B cell (primary cell): ENCODE data around the gene SLC9A6. TPM values are rescaled to one million over a fixed set of nuclear protein-coding genes. Genes with fewer than 3 reads are reported as not detected.

ENCODE experiments used
- ATAC-seq: fragments of 200-7000 bp; cut with Tn5 transposase; one replicate; pipeline ENCODE4 v1.10.0; 2021; ENCODE audit warnings: low read depth, mild to moderate bottlenecking, moderate number of reproducible peaks, moderate library complexity
- CTCF ChIA-PET: fragments of 350-600 bp; sonication (Branson Sonifier 250); formaldehyde crosslinking; loops from one replicate; lab custom pipeline; 2021; ENCODE audit warnings: antibody characterized with exemption, inconsistent platforms; lab: Charles Lee
- POLR2A ChIA-PET: fragments of 350-600 bp; sonication (Branson Sonifier 250); formaldehyde crosslinking; loops from one replicate; lab custom pipeline; 2021; ENCODE audit warnings: antibody characterized with exemption; lab: Charles Lee
- DNase-seq: peaks from one replicate; pipeline ENCODE4 v3.0.0; 2013
- H2AFZ ChIP-seq: 2 replicates; pipeline ENCODE4 v1.6.1; 2012; ENCODE audit warnings: mild to moderate bottlenecking, low read depth, low read length; ENCODE audit not compliant: insufficient read depth, poor library complexity, severe bottlenecking
- H3K27ac ChIP-seq, 2 donors: 1 replicate in 1 of 2; 2 replicates in 1 of 2; pipeline ENCODE4 v1.5.1; 2012 to 2013; ENCODE audit warnings: low read length in 2 of 2, mild to moderate bottlenecking in 2 of 2, moderate library complexity in 1 of 2
- H3K27me3 ChIP-seq, 4 experiments: fragments of 200-600 bp in 1 of 4; sonication (generic) in 1 of 4; replicated peaks in 1 of 4; 1 replicate in 2 of 4; 2 replicates in 2 of 4; pipeline versions ENCODE4 v1.6.1 to v1.7.0; 2013 to 2016; ENCODE audit warnings: low read length in 3 of 4, mild to moderate bottlenecking in 2 of 4, mixed read lengths in 1 of 4, moderate library complexity in 1 of 4; ENCODE audit not compliant: insufficient read depth in 4 of 4, control insufficient read depth in 3 of 4; ENCODE audit errors: control extremely low read depth in 1 of 4
- H3K36me3 ChIP-seq, 2 experiments: replicated peaks in 1 of 2; 1 replicate in 1 of 2; 2 replicates in 1 of 2; pipeline versions ENCODE4 v1.6.1 to v1.7.1; 2013; ENCODE audit warnings: low read length in 1 of 2; ENCODE audit not compliant: insufficient read depth in 2 of 2, control insufficient read depth in 1 of 2; ENCODE audit errors: control extremely low read depth in 1 of 2, extremely low read depth in 1 of 2
- H3K4me1 ChIP-seq, 2 donors: fragments of 200-600 bp in 1 of 2; sonication (generic) in 1 of 2; 1 replicate in 1 of 2; 2 replicates in 1 of 2; pipeline versions ENCODE4 v1.5.1 to v1.6.1; 2013 to 2017; ENCODE audit warnings: low read length in 2 of 2; ENCODE audit not compliant: control insufficient read depth in 2 of 2, insufficient read depth in 2 of 2
- H3K4me2 ChIP-seq: replicated peaks from 2 replicates; pipeline ENCODE3; 2012; ENCODE audit warnings: mild to moderate bottlenecking, low read depth, low read length; ENCODE audit not compliant: poor library complexity, severe bottlenecking
- H3K4me3 ChIP-seq, 5 experiments: fragments of 200-600 bp in 1 of 5; sonication (generic) in 1 of 5; 1 replicate in 3 of 5; 2 replicates in 2 of 5; pipeline versions ENCODE4 v1.5.1 to v1.7.0; 2011 to 2016; ENCODE audit warnings: low read length in 4 of 5, mild to moderate bottlenecking in 4 of 5, low read depth in 2 of 5, control low read depth in 1 of 5, moderate library complexity in 1 of 5; ENCODE audit not compliant: insufficient read depth in 1 of 5; ENCODE audit errors: control extremely low read depth in 1 of 5, extremely low read depth in 1 of 5
- H3K79me2 ChIP-seq: fragments of 200-600 bp; sonication (generic); one replicate; pipeline ENCODE4 v1.6.0; 2016; ENCODE audit warnings: low read length; ENCODE audit not compliant: control insufficient read depth, insufficient read depth
- H3K9ac ChIP-seq: fragments of 200-600 bp; sonication (generic); 2 replicates; pipeline ENCODE4 v1.6.1; 2017; ENCODE audit warnings: mild to moderate bottlenecking, low read length, moderate library complexity
- H3K9me3 ChIP-seq, 3 donors: one replicate each; pipeline versions ENCODE4 v1.6.1 to v1.7.1; 2013; ENCODE audit warnings: low read length in 2 of 3; ENCODE audit not compliant: control insufficient read depth in 2 of 3, insufficient read depth in 1 of 3; ENCODE audit errors: control extremely low read depth in 1 of 3
- H4K20me1 ChIP-seq: 2 replicates; pipeline ENCODE4 v1.6.0; 2012; ENCODE audit warnings: mild to moderate bottlenecking, low read length; ENCODE audit not compliant: insufficient read depth, control insufficient read depth, poor library complexity, severe bottlenecking
- H3K27ac Mint-ChIP-seq: one replicate; pipeline ENCODE4 v1.8.0; 2021; ENCODE audit warnings: mixed read lengths
- H3K27me3 Mint-ChIP-seq: one replicate; pipeline ENCODE4 v1.8.0; 2021; ENCODE audit warnings: mixed read lengths
- H3K4me1 Mint-ChIP-seq: one replicate; pipeline ENCODE4 v1.8.0; 2021; ENCODE audit warnings: mixed read lengths
- H3K4me3 Mint-ChIP-seq: one replicate; pipeline ENCODE4 v1.8.0; 2021; ENCODE audit warnings: mixed read lengths
- H3K9me3 Mint-ChIP-seq: one replicate; pipeline ENCODE4 v1.8.0; 2022; ENCODE audit warnings: mixed read lengths; ENCODE audit not compliant: insufficient read depth
- CTCF ChIP-seq: fragments of 200-600 bp; IDR thresholded peaks from one replicate; pipeline ENCODE4 v1.8.0; 2022; ENCODE audit warnings: antibody characterized with exemption, mild to moderate bottlenecking
- EZH2 ChIP-seq: IDR thresholded peaks from 2 replicates; pipeline ENCODE4 v1.6.1; 2012; ENCODE audit warnings: borderline replicate concordance, low read depth, mild to moderate bottlenecking, moderate library complexity, low read length; ENCODE audit not compliant: insufficient read depth, poor library complexity, severe bottlenecking
- WGBS: methylation state at CpG from one replicate; pipeline ENCODE4 v1.1.5; 2013; ENCODE audit warnings: missing lambda C conversion rate; ENCODE audit not compliant: insufficient coverage; 5-methylcytosine and 5-hydroxymethylcytosine counted together
- intact Hi-C: fragments of 100-400 bp; cut with micrococcal nuclease; formaldehyde crosslinking; loops from one replicate; pipeline ENCODE4 v1.10.0; 2022
- polyA plus RNA-seq: library from polyadenylated mRNA; depleted of rRNA; stranded (reverse); fragments of >200 nt; gene quantifications from 2 replicates; pipeline ENCODE4 v1.2.3, GENCODE V29; 2012
- total RNA-seq, 2 donors: library from RNA; stranded (reverse); fragments of 120-200 nt in 1 of 2; gene quantifications; 1 replicate in 1 of 2; 2 replicates in 1 of 2; pipeline versions ENCODE4 v1.2.3 to v1.2.4, GENCODE V29; 2013 to 2022

The SLC9A6 gene
- total and polyA plus RNA-seq, 2 donors (not counting 1 experiment from before 2014, with no cell fraction given): 3.1 to 14.5 TPM

GRCh38 chrX:136057567-136057966 is 72.3 kb downstream of the SLC9A6 start:
- no peak overlapping the region for H3K9ac ChIP-seq
- no peak overlapping the region for H2AFZ ChIP-seq
- no peak for DNase-seq
- no peak overlapping the region for H3K4me3 ChIP-seq
- no peak overlapping the region for H3K4me2 ChIP-seq
- no peaks in the 10 kb centered on the region for H3K27me3 ChIP-seq
- no peaks in the 10 kb centered on the region for H3K9me3 Mint-ChIP-seq
- no peak overlapping the region for H3K4me3 Mint-ChIP-seq
- H3K79me2 ChIP-seq: no peaks in the 10 kb centered on the region
- no peaks in the 10 kb centered on the region for H4K20me1 ChIP-seq
- WGBS: no CpG with 5 or more reads among the region's 4 CpGs
- intact Hi-C loops: no loop called here
- H3K9me3 ChIP-seq: no peaks in the 10 kb centered on the region
- no peak for ATAC-seq
- H3K27ac ChIP-seq: no peak overlapping the region
- peaks cover 5% of the 10 kb centered on the region for H3K27me3 Mint-ChIP-seq
- no peaks in the 10 kb centered on the region for H3K36me3 ChIP-seq
- TF ChIP-seq CTCF: no peak
- no peak for TF ChIP-seq EZH2
- CTCF ChIA-PET: no interaction called here
- no peaks in the 10 kb centered on the region for H3K4me1 ChIP-seq
- no peak overlapping the region for H3K27ac Mint-ChIP-seq
- POLR2A ChIA-PET: no interaction called here
- H3K4me1 Mint-ChIP-seq: no peaks in the 10 kb centered on the region

GRCh38 chrX:136059350-136059749 is 74.1 kb downstream of the SLC9A6 start:
- Mint-ChIP-seq H3K27ac (no peak overlapping the region), H3K9me3 (no peaks in the 10 kb centered on the region), H3K4me1 (no peaks in the 10 kb centered on the region), H3K27me3 (peaks cover 13% of the 10 kb centered on the region), H3K4me3 (no peak overlapping the region)
- POLR2A ChIA-PET: no interaction called here
- Histone ChIP-seq H3K4me3 (no peak overlapping the region), H3K27ac (no peak overlapping the region), H2AFZ (no peak overlapping the region), H3K4me2 (no peak overlapping the region), H3K36me3 (no peaks in the 10 kb centered on the region), H3K79me2 (no peaks in the 10 kb centered on the region), H4K20me1 (no peaks in the 10 kb centered on the region), H3K9me3 (no peaks in the 10 kb centered on the region), H3K4me1 (no peaks in the 10 kb centered on the region), H3K9ac (no peak overlapping the region), H3K27me3 (no peaks in the 10 kb centered on the region)
- no CpG with 5 or more reads among the region's 2 CpGs for WGBS
- CTCF ChIA-PET: no interaction called here
- TF ChIP-seq CTCF (no peak), EZH2 (no peak)
- intact Hi-C loops: no loop called here
- no peak for DNase-seq
- ATAC-seq: no peak
